WTC11 (cell line): Measurements from ENCODE around the gene ADGRL3. TPM values are rescaled to one million over a fixed set of nuclear protein-coding genes. Genes with fewer than 3 reads are reported as not detected.
A peak's percentile ranks its signal among the peaks of the same experiment; 100 is the strongest.

ENCODE experiments used
- ATAC-seq: fragments of 200-7000 bp; cut with Tn5 transposase; 2 replicates; pipeline ENCODE4 v1.10.0; 2021; ENCODE audit warnings: mild to moderate bottlenecking, moderate library complexity
- CTCF ChIA-PET: fragments of 300-600 bp; sonication (Branson Sonifier 250); formaldehyde crosslinking; loops from one replicate; lab custom pipeline; 2021; ENCODE audit warnings: antibody characterized with exemption; lab: Charles Lee
- POLR2A ChIA-PET: fragments of 350-600 bp; sonication (Branson Sonifier 250); formaldehyde crosslinking; loops from one replicate; lab custom pipeline; 2021; ENCODE audit warnings: antibody characterized with exemption; lab: Charles Lee
- DNase-seq: peaks from one replicate; pipeline ENCODE4 v3.0.0; 2021; ENCODE audit warnings: low spot score
- H3K27ac Mint-ChIP-seq: 2 replicates; pipeline ENCODE4 v1.8.0; 2021; ENCODE audit warnings: mixed read lengths
- H3K27me3 Mint-ChIP-seq: 2 replicates; pipeline ENCODE4 v1.8.0; 2021; ENCODE audit warnings: low read depth, mild to moderate bottlenecking, moderate library complexity, mixed read lengths
- H3K36me3 Mint-ChIP-seq: 2 replicates; pipeline ENCODE4 v1.8.0; 2021; ENCODE audit warnings: mixed read lengths
- H3K4me1 Mint-ChIP-seq: 2 replicates; pipeline ENCODE4 v1.8.0; 2022; ENCODE audit warnings: mixed read lengths
- H3K4me3 Mint-ChIP-seq: 2 replicates; pipeline ENCODE4 v1.8.0; 2021; ENCODE audit warnings: mild to moderate bottlenecking, moderate library complexity, mixed read lengths
- H3K9me3 Mint-ChIP-seq: 2 replicates; pipeline ENCODE4 v1.8.0; 2021; ENCODE audit warnings: mixed read lengths
- FOXK1 ChIP-seq: sonication (generic); formaldehyde crosslinking; IDR thresholded peaks from 2 replicates; pipeline ENCODE4 v1.8.0; 2022; ENCODE audit warnings: mild to moderate bottlenecking, moderate library complexity, missing genetic modification reagents
- FOXP1 ChIP-seq: sonication (generic); formaldehyde crosslinking; IDR thresholded peaks from 2 replicates; pipeline ENCODE4 v1.8.0; 2022; ENCODE audit warnings: missing genetic modification reagents, mild to moderate bottlenecking, moderate library complexity, borderline replicate concordance
- JAZF1 ChIP-seq: fragments of 250-450 bp; sonication (Bioruptor Pico); IDR thresholded peaks from 2 replicates; pipeline ENCODE4 v1.9.0; 2021; ENCODE audit warnings: moderate library complexity, mild to moderate bottlenecking, inconsistent platforms
- JUN ChIP-seq: sonication (generic); formaldehyde crosslinking; IDR thresholded peaks from 2 replicates; pipeline ENCODE4 v1.8.0; 2023; ENCODE audit warnings: mild to moderate bottlenecking, missing genetic modification reagents
- RORB ChIP-seq: fragments of 250-450 bp; sonication (Bioruptor Pico); IDR thresholded peaks from 2 replicates; pipeline ENCODE4 v1.9.0; 2021; ENCODE audit warnings: mild to moderate bottlenecking
- TEAD1 ChIP-seq: sonication (generic); formaldehyde crosslinking; IDR thresholded peaks from 2 replicates; pipeline ENCODE4 v1.8.0; 2022; ENCODE audit warnings: mild to moderate bottlenecking, missing genetic modification reagents
- TEAD4 ChIP-seq: sonication (generic); formaldehyde crosslinking; IDR thresholded peaks from 2 replicates; pipeline ENCODE4 v1.8.0; 2022; ENCODE audit warnings: mild to moderate bottlenecking, missing genetic modification reagents
- ZNF263 ChIP-seq: sonication (generic); formaldehyde crosslinking; IDR thresholded peaks from 2 replicates; pipeline ENCODE4 v1.8.1; 2022; ENCODE audit warnings: low read depth, mild to moderate bottlenecking, moderate library complexity, missing genetic modification reagents
- ZNF396 ChIP-seq: fragments of 250-450 bp; sonication (Bioruptor Pico); IDR thresholded peaks from 2 replicates; pipeline ENCODE4 v1.8.0; 2021; ENCODE audit warnings: mild to moderate bottlenecking, moderate library complexity, borderline replicate concordance
- ZNF416 ChIP-seq: fragments of 250-450 bp; sonication (Bioruptor Pico); IDR thresholded peaks from 2 replicates; pipeline ENCODE4 v1.9.0; 2021; ENCODE audit warnings: mild to moderate bottlenecking, inconsistent platforms
- ZNF671 ChIP-seq: fragments of 250-450 bp; sonication (Bioruptor Pico); IDR thresholded peaks from 2 replicates; pipeline ENCODE4 v1.8.0; 2021; ENCODE audit warnings: mild to moderate bottlenecking
- total RNA-seq: library from RNA; stranded (reverse); gene quantifications from 3 replicates; pipeline ENCODE4 v1.2.3, GENCODE V29; 2021
- TF ChIP-seq, protein P1 (sequence below): fragments of 250-450 bp; sonication (Bioruptor Pico); conservative IDR thresholded peaks from 2 replicates; pipeline ENCODE4 v1.9.0; 2021; ENCODE audit warnings: mild to moderate bottlenecking
- TF ChIP-seq, protein P2 (sequence below): sonication (generic); formaldehyde crosslinking; IDR thresholded peaks from 2 replicates; pipeline ENCODE4 v1.8.1; 2023; ENCODE audit warnings: mild to moderate bottlenecking, missing genetic modification reagents
- TF ChIP-seq, protein P3 (sequence below): sonication (generic); formaldehyde crosslinking; IDR thresholded peaks from 2 replicates; pipeline ENCODE4 v1.8.0; 2022; ENCODE audit warnings: mild to moderate bottlenecking, missing genetic modification reagents
- TF ChIP-seq, protein P4 (sequence below): sonication (generic); formaldehyde crosslinking; IDR thresholded peaks from 2 replicates; pipeline ENCODE4 v1.8.0; 2022; ENCODE audit warnings: missing genetic modification reagents
- TF ChIP-seq, protein P5 (sequence below): fragments of 250-450 bp; sonication (Bioruptor Pico); IDR thresholded peaks from 2 replicates; pipeline ENCODE4 v2.1.2; 2022; ENCODE audit warnings: mild to moderate bottlenecking, moderate library complexity

The ADGRL3 gene
- total RNA-seq, 1 experiment from 2014 or later = 8.7 TPM

DNA sequence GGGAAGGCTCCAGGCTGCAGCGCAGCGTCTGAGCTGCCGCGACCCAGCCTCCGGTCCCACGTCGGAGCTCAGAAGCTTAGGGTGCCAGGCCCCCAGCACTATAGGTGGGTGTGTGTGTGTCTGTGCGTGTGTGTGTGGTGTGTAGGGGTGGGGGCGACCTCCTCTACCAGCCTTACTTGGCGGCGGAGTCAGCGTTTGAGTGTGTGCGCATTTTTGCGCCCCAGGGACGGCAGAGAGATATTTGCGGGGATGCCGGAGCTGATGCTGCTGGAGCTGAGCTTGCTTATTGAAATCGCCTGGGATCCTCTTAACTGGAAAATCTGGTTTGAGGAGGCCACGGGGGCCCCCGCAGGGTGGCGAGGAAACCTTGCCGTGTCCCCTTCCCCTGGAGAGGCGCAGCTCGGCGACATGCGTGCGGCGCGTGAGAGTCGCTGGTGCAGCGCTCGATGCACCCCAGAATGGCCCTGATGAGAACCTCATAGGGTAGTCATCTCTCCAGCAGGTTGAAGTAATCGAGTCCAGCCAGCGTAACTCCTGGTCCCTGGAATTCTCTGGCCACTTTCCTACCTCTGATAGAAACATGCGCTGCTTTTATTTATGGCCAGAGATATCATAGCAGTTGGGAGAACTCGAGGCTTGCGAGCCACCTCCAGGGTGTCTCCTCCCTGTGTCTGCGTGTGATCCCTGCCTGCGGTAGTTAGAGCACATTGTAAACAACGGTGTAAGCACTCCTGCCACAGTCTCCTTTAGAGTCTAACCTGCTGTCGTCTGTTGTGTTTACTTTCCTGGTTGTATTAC is 2.7 kb downstream of the ADGRL3 start:
- ChIA-PET POLR2A (interaction anchor here (0.5 kb wide), 1 partner anchor 77 kb away, joined by 5 read pairs; no protein-coding TSS in a partner anchor), CTCF (interaction anchor here (0.7 kb wide), 1 partner anchor 12 kb away, joined by 4 read pairs; no protein-coding TSS in a partner anchor)
- H3K27ac Mint-ChIP-seq = no peak overlapping the region

DNA sequence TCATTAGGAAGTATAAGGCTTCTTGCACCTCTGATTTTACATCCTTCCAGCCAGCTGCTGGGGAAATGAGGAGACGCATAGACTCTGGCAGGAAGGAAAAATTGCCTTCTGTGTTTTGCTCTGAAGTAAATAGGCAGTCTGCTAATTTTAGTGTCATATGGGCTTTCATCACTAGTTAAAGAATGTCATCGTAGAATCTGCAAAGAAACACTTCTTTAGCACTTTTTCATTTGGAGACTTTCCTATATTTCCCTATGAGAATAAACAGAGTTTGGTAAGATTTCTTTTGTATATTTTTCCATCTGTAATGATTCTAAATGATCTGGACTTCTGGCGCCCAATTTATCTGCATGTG is 3.3 kb downstream of the ADGRL3 start:
- ChIA-PET POLR2A (interaction anchor here (0.5 kb wide), 1 partner anchor 77 kb away, joined by 5 read pairs; no protein-coding TSS in a partner anchor), CTCF (no interaction called here)
- Mint-ChIP-seq H3K27ac (no peak overlapping the region), H3K27me3 (peaks cover 53% of the 10 kb centered on the region), H3K4me3 (peak overlapping the region; percentile 99), H3K4me1 (peaks cover 43% of the 10 kb centered on the region), H3K9me3 (peaks cover 7% of the 10 kb centered on the region), H3K36me3 (peaks cover 7% of the 10 kb centered on the region)
- DNase-seq = no peak
- TF ChIP-seq, protein P1, sequence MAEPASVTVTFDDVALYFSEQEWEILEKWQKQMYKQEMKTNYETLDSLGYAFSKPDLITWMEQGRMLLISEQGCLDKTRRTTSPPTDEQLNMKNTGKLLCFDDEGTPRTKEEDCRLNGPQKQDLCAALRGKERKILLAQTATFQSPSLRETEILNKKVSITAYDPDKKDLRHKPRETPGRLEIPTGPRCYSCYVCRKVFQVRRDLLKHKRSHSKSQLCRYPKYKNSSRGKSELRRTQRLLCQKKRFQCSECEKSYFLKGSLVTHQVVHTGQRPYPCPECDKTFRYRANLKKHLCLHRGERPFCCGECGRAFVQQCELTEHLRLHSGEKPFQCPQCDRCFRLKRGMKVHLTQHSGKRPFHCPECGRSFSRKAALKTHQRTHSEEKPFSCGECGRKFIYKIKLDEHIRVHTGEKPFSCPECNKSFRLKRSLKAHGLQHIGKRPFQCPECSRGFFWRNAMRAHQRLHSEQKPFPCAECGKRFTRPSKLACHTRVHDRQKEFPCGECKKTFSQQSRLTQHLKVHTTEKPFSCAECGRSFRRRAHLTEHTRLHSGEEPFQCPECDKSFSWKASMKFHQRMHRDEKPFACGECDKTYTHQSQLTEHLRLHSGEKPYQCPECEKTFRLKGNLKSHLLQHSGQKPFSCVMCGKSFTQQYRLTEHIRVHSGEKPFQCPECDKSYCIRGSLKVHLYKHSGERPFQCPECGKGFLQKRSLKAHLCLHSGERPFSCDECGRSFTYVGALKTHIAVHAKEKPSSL (CRISPR knock-in tag) = no peak
- 0 out of 2 replicates have a peak, but pooled peaks have one; percentile 0 for TF ChIP-seq TEAD1 (CRISPR knock-in tag)
- ATAC-seq = no peak

More for the DNA sequence above, 2.7 kb downstream of the ADGRL3 start:
- Mint-ChIP-seq H3K4me1 (peaks cover 43% of the 10 kb centered on the region), H3K9me3 (peaks cover 7% of the 10 kb centered on the region), H3K27me3 (peaks cover 53% of the 10 kb centered on the region), H3K4me3 (peak overlapping the region; percentile 99), H3K36me3 (peaks cover 7% of the 10 kb centered on the region)
- peak; percentile 14 for ATAC-seq
- TF ChIP-seq TEAD4 (no peak), ZNF396 (CRISPR knock-in tag) (no peak), TEAD1 (CRISPR knock-in tag) (0 out of 2 replicates have a peak, but pooled peaks have one; percentile 34), FOXK1 (CRISPR knock-in tag) (0 out of 2 replicates have a peak, but pooled peaks have one; percentile 30), FOXP1 (CRISPR knock-in tag) (0 out of 2 replicates have a peak, but pooled peaks have one; percentile 20), ZNF416 (no peak), ZNF671 (no peak), JUN (no peak), JAZF1 (CRISPR knock-in tag) (no peak)
- TF ChIP-seq, protein P2, sequence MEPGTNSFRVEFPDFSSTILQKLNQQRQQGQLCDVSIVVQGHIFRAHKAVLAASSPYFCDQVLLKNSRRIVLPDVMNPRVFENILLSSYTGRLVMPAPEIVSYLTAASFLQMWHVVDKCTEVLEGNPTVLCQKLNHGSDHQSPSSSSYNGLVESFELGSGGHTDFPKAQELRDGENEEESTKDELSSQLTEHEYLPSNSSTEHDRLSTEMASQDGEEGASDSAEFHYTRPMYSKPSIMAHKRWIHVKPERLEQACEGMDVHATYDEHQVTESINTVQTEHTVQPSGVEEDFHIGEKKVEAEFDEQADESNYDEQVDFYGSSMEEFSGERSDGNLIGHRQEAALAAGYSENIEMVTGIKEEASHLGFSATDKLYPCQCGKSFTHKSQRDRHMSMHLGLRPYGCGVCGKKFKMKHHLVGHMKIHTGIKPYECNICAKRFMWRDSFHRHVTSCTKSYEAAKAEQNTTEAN = 0 out of 2 replicates have a peak, but pooled peaks have one; percentile 51
- TF ChIP-seq, protein P3, sequence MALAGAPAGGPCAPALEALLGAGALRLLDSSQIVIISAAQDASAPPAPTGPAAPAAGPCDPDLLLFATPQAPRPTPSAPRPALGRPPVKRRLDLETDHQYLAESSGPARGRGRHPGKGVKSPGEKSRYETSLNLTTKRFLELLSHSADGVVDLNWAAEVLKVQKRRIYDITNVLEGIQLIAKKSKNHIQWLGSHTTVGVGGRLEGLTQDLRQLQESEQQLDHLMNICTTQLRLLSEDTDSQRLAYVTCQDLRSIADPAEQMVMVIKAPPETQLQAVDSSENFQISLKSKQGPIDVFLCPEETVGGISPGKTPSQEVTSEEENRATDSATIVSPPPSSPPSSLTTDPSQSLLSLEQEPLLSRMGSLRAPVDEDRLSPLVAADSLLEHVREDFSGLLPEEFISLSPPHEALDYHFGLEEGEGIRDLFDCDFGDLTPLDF (CRISPR knock-in tag) = no peak
- peak; percentile 31 for DNase-seq

DNA sequence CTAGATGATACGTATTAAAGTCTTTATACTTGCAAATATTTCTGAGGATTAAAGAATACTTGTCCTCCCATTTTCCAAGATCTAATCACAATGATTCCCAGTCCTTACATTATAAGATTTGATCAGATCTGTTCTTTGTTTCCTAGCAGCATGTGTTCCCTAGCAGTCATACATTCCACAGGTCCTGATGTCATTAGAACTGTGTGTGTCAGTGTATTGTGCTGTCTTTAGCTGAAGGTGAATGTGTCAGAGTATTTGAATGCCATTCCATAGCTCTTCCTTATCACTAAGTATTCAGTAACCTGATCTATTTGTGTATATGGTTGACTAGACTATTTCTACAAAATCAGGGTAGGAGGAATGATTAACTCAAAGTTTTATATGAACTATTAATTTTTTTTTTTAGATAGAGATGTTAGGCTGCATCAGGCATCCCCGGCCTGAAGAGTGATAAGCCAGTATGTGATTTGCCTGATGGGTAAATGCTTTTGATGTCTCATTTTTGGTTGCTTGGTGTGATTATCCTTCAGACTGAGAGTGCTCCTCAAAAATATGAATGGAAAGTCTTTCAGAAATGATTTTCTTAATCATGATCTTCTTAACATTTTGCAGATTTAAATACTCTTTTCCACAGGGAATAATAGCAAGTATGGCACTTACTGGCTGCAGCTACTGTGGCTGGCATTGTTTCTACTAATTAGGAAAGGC is 4.4 kb downstream of the ADGRL3 start:
- Mint-ChIP-seq H3K4me1 (peaks cover 40% of the 10 kb centered on the region), H3K4me3 (peak overlapping the region; percentile 14; the same call in 1 of the 2 replicates), H3K36me3 (peaks cover 7% of the 10 kb centered on the region), H3K27me3 (peaks cover 46% of the 10 kb centered on the region), H3K27ac (no peak overlapping the region), H3K9me3 (peaks cover 7% of the 10 kb centered on the region)
- ChIA-PET POLR2A (no interaction called here), CTCF (no interaction called here)
- ATAC-seq (no peak), DNase-seq (no peak)
- TF ChIP-seq ZNF263 (CRISPR knock-in tag) (no peak), RORB (no peak)
- TF ChIP-seq, protein P4, sequence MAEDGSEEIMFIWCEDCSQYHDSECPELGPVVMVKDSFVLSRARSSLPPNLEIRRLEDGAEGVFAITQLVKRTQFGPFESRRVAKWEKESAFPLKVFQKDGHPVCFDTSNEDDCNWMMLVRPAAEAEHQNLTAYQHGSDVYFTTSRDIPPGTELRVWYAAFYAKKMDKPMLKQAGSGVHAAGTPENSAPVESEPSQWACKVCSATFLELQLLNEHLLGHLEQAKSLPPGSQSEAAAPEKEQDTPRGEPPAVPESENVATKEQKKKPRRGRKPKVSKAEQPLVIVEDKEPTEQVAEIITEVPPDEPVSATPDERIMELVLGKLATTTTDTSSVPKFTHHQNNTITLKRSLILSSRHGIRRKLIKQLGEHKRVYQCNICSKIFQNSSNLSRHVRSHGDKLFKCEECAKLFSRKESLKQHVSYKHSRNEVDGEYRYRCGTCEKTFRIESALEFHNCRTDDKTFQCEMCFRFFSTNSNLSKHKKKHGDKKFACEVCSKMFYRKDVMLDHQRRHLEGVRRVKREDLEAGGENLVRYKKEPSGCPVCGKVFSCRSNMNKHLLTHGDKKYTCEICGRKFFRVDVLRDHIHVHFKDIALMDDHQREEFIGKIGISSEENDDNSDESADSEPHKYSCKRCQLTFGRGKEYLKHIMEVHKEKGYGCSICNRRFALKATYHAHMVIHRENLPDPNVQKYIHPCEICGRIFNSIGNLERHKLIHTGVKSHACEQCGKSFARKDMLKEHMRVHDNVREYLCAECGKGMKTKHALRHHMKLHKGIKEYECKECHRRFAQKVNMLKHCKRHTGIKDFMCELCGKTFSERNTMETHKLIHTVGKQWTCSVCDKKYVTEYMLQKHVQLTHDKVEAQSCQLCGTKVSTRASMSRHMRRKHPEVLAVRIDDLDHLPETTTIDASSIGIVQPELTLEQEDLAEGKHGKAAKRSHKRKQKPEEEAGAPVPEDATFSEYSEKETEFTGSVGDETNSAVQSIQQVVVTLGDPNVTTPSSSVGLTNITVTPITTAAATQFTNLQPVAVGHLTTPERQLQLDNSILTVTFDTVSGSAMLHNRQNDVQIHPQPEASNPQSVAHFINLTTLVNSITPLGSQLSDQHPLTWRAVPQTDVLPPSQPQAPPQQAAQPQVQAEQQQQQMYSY = no peak
- TF ChIP-seq, protein P5, sequence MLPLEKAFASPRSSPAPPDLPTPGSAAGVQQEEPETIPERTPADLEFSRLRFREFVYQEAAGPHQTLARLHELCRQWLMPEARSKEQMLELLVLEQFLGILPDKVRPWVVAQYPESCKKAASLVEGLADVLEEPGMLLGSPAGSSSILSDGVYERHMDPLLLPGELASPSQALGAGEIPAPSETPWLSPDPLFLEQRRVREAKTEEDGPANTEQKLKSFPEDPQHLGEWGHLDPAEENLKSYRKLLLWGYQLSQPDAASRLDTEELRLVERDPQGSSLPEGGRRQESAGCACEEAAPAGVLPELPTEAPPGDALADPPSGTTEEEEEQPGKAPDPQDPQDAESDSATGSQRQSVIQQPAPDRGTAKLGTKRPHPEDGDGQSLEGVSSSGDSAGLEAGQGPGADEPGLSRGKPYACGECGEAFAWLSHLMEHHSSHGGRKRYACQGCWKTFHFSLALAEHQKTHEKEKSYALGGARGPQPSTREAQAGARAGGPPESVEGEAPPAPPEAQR = no peak
